Keratinocyte (primary cell): ENCODE measurements around the gene PARL. TPM values are rescaled to one million over a fixed set of nuclear protein-coding genes. Genes with fewer than 3 reads are reported as not detected.

Source experiments
- DNase-seq: peaks from one replicate; pipeline ENCODE4 v3.0.0-alpha.2; 2011; ENCODE audit warnings: low read depth, missing footprints, low spot score
- FAIRE-seq: peaks from 2 replicates; lab custom pipeline; 2011; peaks lifted over from hg19 to GRCh38; lab: Jason Lieb, UNC
- H2AFZ ChIP-seq: 2 replicates; pipeline ENCODE4 v1.6.0; 2012; ENCODE audit warnings: low read length, control low read depth, inconsistent platforms; ENCODE audit not compliant: control insufficient read depth
- H3K27ac ChIP-seq: 2 replicates; pipeline ENCODE4 v1.5.1; 2011; ENCODE audit warnings: low read length; ENCODE audit not compliant: control insufficient read depth, insufficient read depth
- H3K27me3 ChIP-seq: 3 replicates; pipeline ENCODE4 v1.6.0; 2011; ENCODE audit warnings: low read length; ENCODE audit not compliant: control insufficient read depth, insufficient read depth; ENCODE audit errors: extremely low read depth
- H3K36me3 ChIP-seq, 2 experiments: 2 replicates in 1 of 2; 3 replicates in 1 of 2; pipeline ENCODE4 v1.5.1; 2011; ENCODE audit warnings: low read length in 2 of 2, mild to moderate bottlenecking in 1 of 2; ENCODE audit not compliant: control insufficient read depth in 2 of 2, insufficient read depth in 2 of 2; ENCODE audit errors: extremely low read depth in 1 of 2
- H3K4me1 ChIP-seq: 3 replicates; pipeline ENCODE4 v1.5.1; 2011; ENCODE audit warnings: low read length; ENCODE audit not compliant: control insufficient read depth, insufficient read depth; ENCODE audit errors: extremely low read depth
- H3K4me2 ChIP-seq: 3 replicates; pipeline ENCODE4 v1.6.0; 2011; ENCODE audit warnings: low read depth, low read length; ENCODE audit not compliant: control insufficient read depth, insufficient read depth; ENCODE audit errors: extremely low read depth
- H3K4me3 ChIP-seq, 3 experiments: fragments of 200-600 bp in 1 of 3; sonication (generic) in 1 of 3; 2 replicates in 2 of 3; 3 replicates in 1 of 3; pipeline ENCODE4 v1.5.1; 2011 to 2016; ENCODE audit warnings: low read length in 3 of 3, mild to moderate bottlenecking in 3 of 3, control low read depth in 2 of 3, inconsistent platforms in 1 of 3, low read depth in 1 of 3, mixed read lengths in 1 of 3, mixed run types in 1 of 3, moderate library complexity in 1 of 3; ENCODE audit not compliant: control insufficient read depth in 2 of 3, insufficient read depth in 2 of 3; ENCODE audit errors: extremely low read depth in 1 of 3
- H3K79me2 ChIP-seq: 2 replicates; pipeline ENCODE4 v1.6.0; 2012; ENCODE audit warnings: low read length; ENCODE audit not compliant: control insufficient read depth, insufficient read depth
- H3K9ac ChIP-seq: 3 replicates; pipeline ENCODE4 v1.6.0; 2011; ENCODE audit warnings: low read length; ENCODE audit not compliant: control insufficient read depth, insufficient read depth; ENCODE audit errors: extremely low read depth
- H3K9me1 ChIP-seq: 3 replicates; pipeline ENCODE4 v1.6.0; 2011; ENCODE audit warnings: low read length; ENCODE audit not compliant: control insufficient read depth, insufficient read depth; ENCODE audit errors: extremely low read depth
- H3K9me3 ChIP-seq: 2 replicates; pipeline ENCODE4 v1.5.1; 2012; ENCODE audit warnings: low read depth, low read length; ENCODE audit not compliant: control insufficient read depth
- H4K20me1 ChIP-seq: 3 replicates; pipeline ENCODE4 v1.6.0; 2011; ENCODE audit warnings: low read length; ENCODE audit not compliant: control insufficient read depth, insufficient read depth; ENCODE audit errors: extremely low read depth
- CTCF ChIP-seq, 3 experiments: IDR thresholded peaks in 1 of 3; conservative IDR thresholded peaks in 1 of 3; optimal IDR thresholded peaks in 1 of 3; 2 replicates in 2 of 3; 3 replicates in 1 of 3; pipeline versions ENCODE3 to v1.5.1; 2011; ENCODE audit warnings: low read length in 3 of 3, mild to moderate bottlenecking in 3 of 3, moderate library complexity in 2 of 3, control low read depth in 1 of 3, inconsistent platforms in 1 of 3; ENCODE audit not compliant: insufficient read depth in 2 of 3; ENCODE audit errors: extremely low read depth in 1 of 3
- EZH2 ChIP-seq: IDR thresholded peaks from one replicate; pipeline ENCODE4 v1.6.1; 2012; ENCODE audit warnings: inconsistent platforms, mild to moderate bottlenecking, low read length, moderate library complexity
- dilution Hi-C: fragments of 300-500 bp; cut with MboI; formaldehyde crosslinking; loops from one replicate; pipeline ENCODE4 v1.7.0; 2020; ENCODE audit warnings: low sequenced_read_pairs; ENCODE audit not compliant: extremely low pct_ligation_motif_present
- polyA plus RNA-seq, 5 experiments: library from polyadenylated mRNA; depleted of rRNA in 3 of 5; stranded (reverse) in 3 of 5; stranded (forward) in 1 of 5; unstranded in 1 of 5; fragments of >200 nt; gene quantifications; 1 replicate in 1 of 5; 2 replicates in 3 of 5; 3 replicates in 1 of 5; pipeline versions ENCODE4 v1.2.1 to v1.2.3, GENCODE V29; 2011 to 2012; ENCODE audit warnings: missing spikeins in 2 of 5, low read depth in 1 of 5, low replicate concordance in 1 of 5

Gene PARL
- polyA plus RNA-seq, 1 donor (not counting 4 experiments of a cell fraction or from before 2014, with no cell fraction given) = 68.9 TPM

DNA sequence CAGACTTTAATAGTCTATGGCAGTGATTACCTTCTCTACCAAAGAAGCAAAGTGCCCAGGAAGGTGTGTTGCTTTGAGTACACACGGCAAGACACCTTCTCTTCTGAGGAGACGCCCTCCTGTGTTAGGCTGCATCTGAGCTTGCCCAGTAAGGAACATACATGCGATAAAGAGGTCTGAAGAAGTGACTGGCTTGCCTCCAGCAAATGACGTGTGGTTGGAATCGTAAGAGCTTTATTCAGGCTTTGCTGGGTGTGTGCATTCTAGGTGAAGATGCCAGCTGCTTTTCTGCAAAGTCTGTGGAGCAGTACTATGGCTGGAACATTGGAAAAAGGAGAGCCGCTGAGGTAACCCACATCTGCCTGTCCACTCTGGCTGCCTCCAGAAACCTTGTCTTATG lies 81.7 kb downstream of the PARL start:
- dilution Hi-C loops = no loop called here
- Histone ChIP-seq H4K20me1 (no peaks in the 10 kb centered on the region), H3K4me3 (no peak overlapping the region), H3K9me3 (no peaks in the 10 kb centered on the region), H3K79me2 (no peaks in the 10 kb centered on the region), H3K36me3 (peaks cover 45 to 58% of the 10 kb centered on the region in 2 experiments), H3K4me2 (no peak overlapping the region), H3K9ac (no peak overlapping the region), H2AFZ (no peak overlapping the region), H3K9me1 (no peaks in the 10 kb centered on the region), H3K27me3 (no peaks in the 10 kb centered on the region), H3K4me1 (no peaks in the 10 kb centered on the region), H3K27ac (no peak overlapping the region)
- no peak for TF ChIP-seq EZH2
- TF ChIP-seq CTCF (optimal IDR thresholded peaks at IDR 0.05 in 1 of 3, IDR thresholded peaks at IDR 0.05 in 1 of 3, conservative IDR thresholded peaks at IDR 0.05 in 1 of 3; ENCODE audit: extremely low read depth in 1 of 3, insufficient read depth in 2 of 3, low read length in 3 of 3) = no peak
- no peak for DNase-seq
- FAIRE-seq = no peak

DNA sequence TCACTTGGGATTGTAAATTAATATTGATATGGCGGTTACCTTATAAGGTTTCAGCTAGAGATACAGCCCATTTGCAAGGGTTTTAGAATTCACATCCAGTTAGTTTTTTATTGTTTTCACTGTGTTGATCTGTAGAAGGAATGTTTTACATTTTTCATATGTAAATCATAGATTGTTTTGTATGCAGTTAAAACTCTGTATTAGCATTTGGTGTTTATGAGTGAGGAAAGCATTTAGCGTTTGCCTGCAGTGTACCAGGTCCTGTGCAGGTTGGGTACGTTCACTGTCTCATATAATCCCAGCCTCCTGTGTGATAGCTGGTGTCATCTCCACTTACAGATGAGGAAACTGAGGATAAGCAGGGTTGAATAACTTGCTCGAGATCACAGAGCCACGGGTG lies 83.1 kb downstream of the PARL start:
- H3K4me2 ChIP-seq = no peak overlapping the region
- no peak overlapping the region for H3K9ac ChIP-seq
- peaks cover 36 to 50% of the 10 kb centered on the region in 2 experiments for H3K36me3 ChIP-seq
- H3K4me1 ChIP-seq = no peaks in the 10 kb centered on the region
- H3K9me3 ChIP-seq = no peaks in the 10 kb centered on the region
- TF ChIP-seq EZH2 (no peak), CTCF (optimal IDR thresholded peaks at IDR 0.05 in 1 of 3, IDR thresholded peaks at IDR 0.05 in 1 of 3, conservative IDR thresholded peaks at IDR 0.05 in 1 of 3; ENCODE audit: extremely low read depth in 1 of 3, insufficient read depth in 2 of 3, low read length in 3 of 3) (no peak)
- H3K79me2 ChIP-seq = no peaks in the 10 kb centered on the region
- DNase-seq (no peak), FAIRE-seq (no peak)
- no peaks in the 10 kb centered on the region for H3K27me3 ChIP-seq
- no peak overlapping the region for H3K27ac ChIP-seq
- H3K4me3 ChIP-seq = no peak overlapping the region
- no peak overlapping the region for H2AFZ ChIP-seq
- dilution Hi-C loops = no loop called here
- no peaks in the 10 kb centered on the region for H3K9me1 ChIP-seq
- H4K20me1 ChIP-seq = no peaks in the 10 kb centered on the region
